ENCODE results near the gene ECSIT.

Gene ECSIT

GRCh38 chr19:11550265-11550664 lies 21.3 kb upstream of the ECSIT start:
- DNase-seq (ENCODE audit: low read depth in 1 of 2, low spot score in 1 of 2) = no peak

- DNase-seq (ENCODE audit: low read depth in 1 of 2, low spot score in 1 of 2) = no peak
These were observed 20.5 kb upstream of the ECSIT start for GRCh38 chr19:11549386-11549953.

- DNase-seq (ENCODE audit: low read depth in 1 of 2, low spot score in 1 of 2) = no peak
These were observed 19.2 kb upstream of the ECSIT start for GRCh38 chr19:11547929-11548700.

GRCh38 chr19:11541238-11541637 lies 12.3 kb upstream of the ECSIT start:
- no peak for DNase-seq (ENCODE audit: low read depth in 1 of 2, low spot score in 1 of 2)

- no peak for DNase-seq (ENCODE audit: low read depth in 1 of 2, low spot score in 1 of 2)
These were observed 11.7 kb upstream of the ECSIT start for GRCh38 chr19:11540645-11541044.

GRCh38 chr19:11539495-11540365 lies 10.8 kb upstream of the ECSIT start:
- no peak for DNase-seq (ENCODE audit: low read depth in 1 of 2, low spot score in 1 of 2)

GRCh38 chr19:11538232-11539036 lies 9.5 kb upstream of the ECSIT start, which contains the start of gene CNN1:
TSS of gene CNN1 (plus strand) at chr19:11538851. CDS start at chr19:11538928, 77 bp downstream.
- no peak for DNase-seq (ENCODE audit: low read depth in 1 of 2, low spot score in 1 of 2)

- DNase-seq (ENCODE audit: low read depth in 1 of 2, low spot score in 1 of 2) = peak; percentile 77 to 83
These were observed 7.1 kb upstream of the ECSIT start for GRCh38 chr19:11535792-11536595.

- DNase-seq (ENCODE audit: low read depth in 1 of 2, low spot score in 1 of 2) = no peak
These were observed 6.0 kb upstream of the ECSIT start for GRCh38 chr19:11534948-11535347.

- DNase-seq (ENCODE audit: low read depth in 1 of 2, low spot score in 1 of 2) = no peak
These were observed 5.6 kb upstream of the ECSIT start for GRCh38 chr19:11534538-11534937.

GRCh38 chr19:11530432-11530831 lies 1.5 kb upstream of the ECSIT start:
- DNase-seq (ENCODE audit: low read depth in 1 of 2, low spot score in 1 of 2) = peak in 1 of 2 donors; percentile 11

- no peak for DNase-seq (ENCODE audit: low read depth in 1 of 2, low spot score in 1 of 2)
These were observed 9.8 kb downstream of the ECSIT start for GRCh38 chr19:11519138-11519537.

GRCh38 chr19:11513946-11514345 lies 15.0 kb downstream of the ECSIT start:
- no peak for DNase-seq (ENCODE audit: low read depth in 1 of 2, low spot score in 1 of 2)

- no peak for DNase-seq (ENCODE audit: low read depth in 1 of 2, low spot score in 1 of 2)
These were observed 18.5 kb downstream of the ECSIT start for GRCh38 chr19:11510444-11510843.

GRCh38 chr19:11507370-11508078 lies 21.4 kb downstream of the ECSIT start:
- DNase-seq (ENCODE audit: low read depth in 1 of 2, low spot score in 1 of 2) = no peak

- no peak for DNase-seq (ENCODE audit: low read depth in 1 of 2, low spot score in 1 of 2)
These were observed 22.0 kb downstream of the ECSIT start for GRCh38 chr19:11506967-11507366.

- DNase-seq (ENCODE audit: low read depth in 1 of 2, low spot score in 1 of 2) = no peak
These were observed 22.8 kb downstream of the ECSIT start for GRCh38 chr19:11506101-11506555.

GRCh38 chr19:11505504-11506100 lies 23.3 kb downstream of the ECSIT start, which contains the start of gene ZNF653:
TSS of gene ZNF653 (minus strand) at chr19:11505839. CDS start at chr19:11505786, 53 bp downstream.
- peak; percentile 89 to 95 for DNase-seq (ENCODE audit: low read depth in 1 of 2, low spot score in 1 of 2)

GRCh38 chr19:11505032-11505503 lies 23.9 kb downstream of the ECSIT start:
- DNase-seq (ENCODE audit: low read depth in 1 of 2, low spot score in 1 of 2) = peak; percentile 88 to 90

Measured in activated CD4-positive, alpha-beta T cell treated with anti-CD3 and anti-CD28 coated beads, Interleukin-2, amount 50 U/mL, for 24 hours (primary cell).